HepG2 (cell line): ENCODE measurements around the gene RALB. TPM values are rescaled to one million over a fixed set of nuclear protein-coding genes. Genes with fewer than 3 reads are reported as not detected.
A peak's percentile ranks its signal among the peaks of the same experiment; 100 is the strongest.

ENCODE experiments used
- AKAP8 ChIP-seq: sonication (generic); formaldehyde crosslinking; IDR thresholded peaks from 2 replicates; pipeline ENCODE4 v1.5.1; 2020; ENCODE audit warnings: mild to moderate bottlenecking, missing genetic modification reagents
- GATA4 ChIP-seq: sonication (generic); IDR thresholded peaks from 2 replicates; pipeline ENCODE4 v1.6.1; 2016; ENCODE audit warnings: antibody characterized with exemption, low read depth, borderline replicate concordance
- IKZF4 ChIP-seq: sonication (generic); formaldehyde crosslinking; IDR thresholded peaks from 2 replicates; pipeline ENCODE4 v1.5.1; 2020; ENCODE audit warnings: borderline replicate concordance, mild to moderate bottlenecking, low read depth, missing genetic modification reagents; ENCODE audit errors: not compliant biosample characterization
- KDM3A ChIP-seq: IDR thresholded peaks from 2 replicates; pipeline ENCODE4 v1.6.1; 2018; ENCODE audit warnings: low read depth, missing compliant biosample characterization
- MAZ ChIP-seq, 2 experiments: sonication (generic) in 1 of 2; formaldehyde crosslinking in 1 of 2; IDR thresholded peaks; 2 replicates each; pipeline versions ENCODE4 v1.5.0 to v1.6.1; 2012 to 2020; ENCODE audit warnings: low read depth in 2 of 2, mild to moderate bottlenecking in 2 of 2, borderline replicate concordance in 1 of 2, improper control_type of control experiment in 1 of 2, low read length in 1 of 2, missing genetic modification reagents in 1 of 2, moderate library complexity in 1 of 2
- NR3C1 ChIP-seq: sonication (generic); formaldehyde crosslinking; IDR thresholded peaks from 2 replicates; pipeline ENCODE4 v1.4.0; 2020; ENCODE audit warnings: missing genetic modification reagents
- PLRG1 ChIP-seq: fragments of 450-650 bp; conservative IDR thresholded peaks from 2 replicates; pipeline ENCODE4 v1.6.1; 2016
- SRSF1 ChIP-seq: fragments of 200-400 bp; formaldehyde crosslinking; optimal IDR thresholded peaks from 2 replicates; pipeline ENCODE3; 2017; ENCODE audit warnings: mild to moderate bottlenecking, low read depth, low read length, moderate library complexity
- U2AF1 ChIP-seq: fragments of 200-400 bp; formaldehyde crosslinking; optimal IDR thresholded peaks from 2 replicates; pipeline ENCODE3; 2017; ENCODE audit warnings: mild to moderate bottlenecking, low read depth, low read length
- ZFAT ChIP-seq: sonication (generic); formaldehyde crosslinking; conservative IDR thresholded peaks from 2 replicates; pipeline ENCODE4 v1.8.1; 2023; ENCODE audit warnings: missing genetic modification reagents, inconsistent platforms
- ZFP36L1 ChIP-seq: sonication (generic); formaldehyde crosslinking; IDR thresholded peaks from 2 replicates; pipeline ENCODE4 v1.8.0; 2022; ENCODE audit warnings: mild to moderate bottlenecking, missing genetic modification reagents, moderate library complexity
- ZFP36L2 ChIP-seq: sonication (generic); formaldehyde crosslinking; IDR thresholded peaks from 2 replicates; pipeline ENCODE4 v1.4.0; 2020; ENCODE audit warnings: missing genetic modification reagents
- ZNF136 ChIP-seq: sonication (generic); formaldehyde crosslinking; IDR thresholded peaks from 2 replicates; pipeline ENCODE4 v1.8.1; 2022; ENCODE audit warnings: low read depth, mild to moderate bottlenecking, moderate library complexity, missing genetic modification reagents
- ZNF446 ChIP-seq: sonication (generic); formaldehyde crosslinking; IDR thresholded peaks from 2 replicates; pipeline ENCODE4 v1.5.0; 2020; ENCODE audit warnings: mild to moderate bottlenecking, missing genetic modification reagents
- polyA plus RNA-seq, 8 experiments: library from polyadenylated mRNA; depleted of rRNA in 3 of 8; stranded (reverse) in 7 of 8; unstranded in 1 of 8; fragments of >200 nt; fragmentation: Illumina TruSeq in 4 of 8; extraction: Trizol in 4 of 8; gene quantifications; 2 replicates each; pipeline versions ENCODE4 v1.2.1 to v1.2.3, GENCODE V29; 2011 to 2016; ENCODE audit warnings: low read depth in 4 of 8, missing spikeins in 1 of 8, mixed read lengths in 1 of 8; ENCODE audit not compliant: insufficient read depth in 1 of 8
- total RNA-seq, 5 experiments: library from RNA; depleted of rRNA; stranded (reverse); fragments of >200 nt; fragmentation: Illumina TruSeq; extraction: Trizol; gene quantifications; 2 replicates each; pipeline ENCODE4 v1.2.3, GENCODE V29; 2016; ENCODE audit warnings: low read depth in 1 of 5
- TF ChIP-seq, protein P1 (sequence below): sonication (generic); formaldehyde crosslinking; IDR thresholded peaks from 2 replicates; pipeline ENCODE4 v1.5.0; 2020; ENCODE audit warnings: mild to moderate bottlenecking, missing genetic modification reagents, borderline replicate concordance
- TF ChIP-seq, protein P2 (sequence below): sonication (generic); formaldehyde crosslinking; IDR thresholded peaks from one replicate; pipeline ENCODE4 v1.5.1; 2020; ENCODE audit warnings: mild to moderate bottlenecking, missing genetic modification reagents; ENCODE audit errors: not compliant biosample characterization

RALB gene
- total and polyA plus RNA-seq, 2 of the 13 experiments (the other 11 are each of a cell fraction or from before 2014, with no cell fraction given) = 37.8 to 43.2 TPM

DNA sequence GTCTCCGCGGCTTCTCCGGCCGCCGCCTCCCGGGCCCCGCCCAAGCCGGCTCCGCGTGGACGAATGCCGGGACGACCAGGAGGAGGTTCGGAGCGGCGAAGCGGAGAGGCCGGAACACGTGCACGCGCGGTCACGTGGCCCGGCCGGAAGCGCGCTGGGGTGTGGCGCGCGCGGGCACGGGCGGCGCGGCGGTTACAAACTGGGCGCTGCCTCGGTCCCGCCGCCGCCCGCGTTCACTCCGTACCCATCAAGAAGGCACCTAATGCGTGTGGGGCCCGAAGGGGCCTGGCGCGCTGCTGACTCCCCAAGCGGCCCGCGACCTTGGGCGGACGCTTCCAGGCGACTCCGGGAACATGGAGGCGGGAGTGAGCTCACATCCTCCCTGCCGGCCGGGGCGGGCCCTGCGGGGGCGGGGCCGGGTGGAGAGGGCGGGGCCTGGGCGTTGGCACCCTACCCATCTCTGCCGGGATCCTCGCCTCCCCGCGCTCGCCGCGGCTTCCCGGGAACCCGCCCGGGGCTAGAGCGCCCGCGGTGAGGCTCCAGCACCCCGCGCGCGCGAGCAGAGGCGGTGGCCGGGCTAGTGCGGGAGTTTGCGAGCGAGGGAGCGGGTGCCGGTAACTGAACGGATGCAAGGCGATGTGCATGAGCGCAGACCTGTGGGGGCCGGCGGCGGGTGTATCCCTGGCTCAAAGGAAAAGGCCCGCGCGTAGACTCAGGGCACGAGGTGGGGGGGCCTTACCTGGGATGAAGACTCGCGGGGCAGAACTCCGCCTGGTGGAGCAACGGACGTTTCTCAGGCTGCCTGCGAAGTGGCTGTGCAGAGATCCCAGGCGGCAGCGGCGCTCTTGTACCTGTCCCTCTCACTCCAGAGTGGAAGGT lies 29.4 kb upstream of the RALB start, which contains the start of gene TMEM185B (continued):
- TF ChIP-seq, protein P1, sequence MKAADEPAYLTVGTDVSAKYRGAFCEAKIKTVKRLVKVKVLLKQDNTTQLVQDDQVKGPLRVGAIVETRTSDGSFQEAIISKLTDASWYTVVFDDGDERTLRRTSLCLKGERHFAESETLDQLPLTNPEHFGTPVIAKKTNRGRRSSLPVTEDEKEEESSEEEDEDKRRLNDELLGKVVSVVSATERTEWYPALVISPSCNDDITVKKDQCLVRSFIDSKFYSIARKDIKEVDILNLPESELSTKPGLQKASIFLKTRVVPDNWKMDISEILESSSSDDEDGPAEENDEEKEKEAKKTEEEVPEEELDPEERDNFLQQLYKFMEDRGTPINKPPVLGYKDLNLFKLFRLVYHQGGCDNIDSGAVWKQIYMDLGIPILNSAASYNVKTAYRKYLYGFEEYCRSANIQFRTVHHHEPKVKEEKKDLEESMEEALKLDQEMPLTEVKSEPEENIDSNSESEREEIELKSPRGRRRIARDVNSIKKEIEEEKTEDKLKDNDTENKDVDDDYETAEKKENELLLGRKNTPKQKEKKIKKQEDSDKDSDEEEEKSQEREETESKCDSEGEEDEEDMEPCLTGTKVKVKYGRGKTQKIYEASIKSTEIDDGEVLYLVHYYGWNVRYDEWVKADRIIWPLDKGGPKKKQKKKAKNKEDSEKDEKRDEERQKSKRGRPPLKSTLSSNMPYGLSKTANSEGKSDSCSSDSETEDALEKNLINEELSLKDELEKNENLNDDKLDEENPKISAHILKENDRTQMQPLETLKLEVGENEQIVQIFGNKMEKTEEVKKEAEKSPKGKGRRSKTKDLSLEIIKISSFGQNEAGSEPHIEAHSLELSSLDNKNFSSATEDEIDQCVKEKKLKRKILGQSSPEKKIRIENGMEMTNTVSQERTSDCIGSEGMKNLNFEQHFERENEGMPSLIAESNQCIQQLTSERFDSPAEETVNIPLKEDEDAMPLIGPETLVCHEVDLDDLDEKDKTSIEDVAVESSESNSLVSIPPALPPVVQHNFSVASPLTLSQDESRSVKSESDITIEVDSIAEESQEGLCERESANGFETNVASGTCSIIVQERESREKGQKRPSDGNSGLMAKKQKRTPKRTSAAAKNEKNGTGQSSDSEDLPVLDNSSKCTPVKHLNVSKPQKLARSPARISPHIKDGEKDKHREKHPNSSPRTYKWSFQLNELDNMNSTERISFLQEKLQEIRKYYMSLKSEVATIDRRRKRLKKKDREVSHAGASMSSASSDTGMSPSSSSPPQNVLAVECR = peak; percentile 54; the same call in 1 of the 2 replicates
- TF ChIP-seq U2AF1 (no peak), GATA4 (no peak), ZNF446 (CRISPR knock-in tag) (no peak), ZFP36L1 (CRISPR knock-in tag) (no peak), IKZF4 (CRISPR knock-in tag) (no peak), NR3C1 (CRISPR knock-in tag) (no peak), MAZ (IDR thresholded peaks at IDR 0.05; ENCODE audit: borderline replicate concordance, low read depth, low read length) (0 out of 2 replicates have a peak, but pooled peaks have one; percentile 20), MAZ (CRISPR knock-in tag; IDR thresholded peaks at IDR 0.05; ENCODE audit: low read depth) (peak; percentile 72; the same call in 1 of the 2 replicates), ZFP36L2 (no peak), ZFAT (CRISPR knock-in tag) (no peak), PLRG1 (no peak), SRSF1 (no peak), KDM3A (CRISPR knock-in tag) (no peak; the same call in 1 of the 2 replicates), AKAP8 (CRISPR knock-in tag) (no peak), ZNF136 (CRISPR knock-in tag) (no peak)
- TF ChIP-seq, protein P2, sequence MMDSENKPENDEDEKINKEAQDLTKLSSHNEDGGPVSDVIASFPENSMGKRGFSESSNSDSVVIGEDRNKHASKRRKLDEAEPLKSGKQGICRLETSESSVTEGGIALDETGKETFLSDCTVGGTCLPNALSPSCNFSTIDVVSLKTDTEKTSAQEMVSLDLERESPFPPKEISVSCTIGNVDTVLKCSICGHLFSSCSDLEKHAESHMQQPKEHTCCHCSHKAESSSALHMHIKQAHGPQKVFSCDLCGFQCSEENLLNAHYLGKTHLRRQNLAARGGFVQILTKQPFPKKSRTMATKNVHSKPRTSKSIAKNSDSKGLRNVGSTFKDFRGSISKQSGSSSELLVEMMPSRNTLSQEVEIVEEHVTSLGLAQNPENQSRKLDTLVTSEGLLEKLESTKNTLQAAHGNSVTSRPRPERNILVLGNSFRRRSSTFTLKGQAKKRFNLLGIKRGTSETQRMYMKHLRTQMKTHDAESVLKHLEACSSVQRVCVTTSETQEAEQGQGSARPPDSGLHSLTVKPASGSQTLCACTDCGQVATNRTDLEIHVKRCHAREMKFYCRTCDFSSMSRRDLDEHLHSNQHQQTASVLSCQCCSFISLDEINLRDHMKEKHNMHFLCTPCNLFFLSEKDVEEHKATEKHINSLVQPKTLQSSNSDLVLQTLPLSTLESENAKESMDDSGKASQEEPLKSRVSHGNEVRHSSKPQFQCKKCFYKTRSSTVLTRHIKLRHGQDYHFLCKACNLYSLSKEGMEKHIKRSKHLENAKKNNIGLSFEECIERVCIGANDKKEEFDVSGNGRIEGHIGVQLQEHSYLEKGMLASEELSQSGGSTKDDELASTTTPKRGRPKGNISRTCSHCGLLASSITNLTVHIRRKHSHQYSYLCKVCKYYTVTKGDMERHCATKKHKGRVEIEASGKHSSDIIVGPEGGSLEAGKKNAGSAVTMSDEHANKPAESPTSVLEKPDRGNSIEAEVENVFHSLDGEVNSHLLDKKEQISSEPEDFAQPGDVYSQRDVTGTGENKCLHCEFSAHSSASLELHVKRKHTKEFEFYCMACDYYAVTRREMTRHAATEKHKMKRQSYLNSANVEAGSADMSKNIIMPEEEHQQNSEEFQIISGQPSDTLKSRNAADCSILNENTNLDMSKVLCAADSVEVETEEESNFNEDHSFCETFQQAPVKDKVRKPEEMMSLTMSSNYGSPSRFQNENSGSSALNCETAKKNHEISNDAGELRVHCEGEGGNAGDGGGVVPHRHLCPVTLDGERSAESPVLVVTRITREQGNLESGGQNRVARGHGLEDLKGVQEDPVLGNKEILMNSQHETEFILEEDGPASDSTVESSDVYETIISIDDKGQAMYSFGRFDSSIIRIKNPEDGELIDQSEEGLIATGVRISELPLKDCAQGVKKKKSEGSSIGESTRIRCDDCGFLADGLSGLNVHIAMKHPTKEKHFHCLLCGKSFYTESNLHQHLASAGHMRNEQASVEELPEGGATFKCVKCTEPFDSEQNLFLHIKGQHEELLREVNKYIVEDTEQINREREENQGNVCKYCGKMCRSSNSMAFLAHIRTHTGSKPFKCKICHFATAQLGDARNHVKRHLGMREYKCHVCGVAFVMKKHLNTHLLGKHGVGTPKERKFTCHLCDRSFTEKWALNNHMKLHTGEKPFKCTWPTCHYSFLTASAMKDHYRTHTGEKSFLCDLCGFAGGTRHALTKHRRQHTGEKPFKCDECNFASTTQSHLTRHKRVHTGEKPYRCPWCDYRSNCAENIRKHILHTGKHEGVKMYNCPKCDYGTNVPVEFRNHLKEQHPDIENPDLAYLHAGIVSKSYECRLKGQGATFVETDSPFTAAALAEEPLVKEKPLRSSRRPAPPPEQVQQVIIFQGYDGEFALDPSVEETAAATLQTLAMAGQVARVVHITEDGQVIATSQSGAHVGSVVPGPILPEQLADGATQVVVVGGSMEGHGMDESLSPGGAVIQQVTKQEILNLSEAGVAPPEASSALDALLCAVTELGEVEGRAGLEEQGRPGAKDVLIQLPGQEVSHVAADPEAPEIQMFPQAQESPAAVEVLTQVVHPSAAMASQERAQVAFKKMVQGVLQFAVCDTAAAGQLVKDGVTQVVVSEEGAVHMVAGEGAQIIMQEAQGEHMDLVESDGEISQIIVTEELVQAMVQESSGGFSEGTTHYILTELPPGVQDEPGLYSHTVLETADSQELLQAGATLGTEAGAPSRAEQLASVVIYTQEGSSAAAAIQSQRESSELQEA (CRISPR knock-in tag) = peak; percentile 30
